Amniotic epithelial cell (primary cell): ENCODE results near the gene RASGEF1B.
A peak's percentile ranks its signal among the peaks of the same experiment; 100 is the strongest.
"Not testable (repeated sequence)": the region's sequence is repeated elsewhere in the genome, so short reads cannot be mapped to it uniquely, and the experiment has no call there.

Experiments used
- DNase-seq: peaks from one replicate; pipeline ENCODE4 v3.0.0-alpha.2; 2010; ENCODE audit warnings: low read depth

RASGEF1B gene

DNA sequence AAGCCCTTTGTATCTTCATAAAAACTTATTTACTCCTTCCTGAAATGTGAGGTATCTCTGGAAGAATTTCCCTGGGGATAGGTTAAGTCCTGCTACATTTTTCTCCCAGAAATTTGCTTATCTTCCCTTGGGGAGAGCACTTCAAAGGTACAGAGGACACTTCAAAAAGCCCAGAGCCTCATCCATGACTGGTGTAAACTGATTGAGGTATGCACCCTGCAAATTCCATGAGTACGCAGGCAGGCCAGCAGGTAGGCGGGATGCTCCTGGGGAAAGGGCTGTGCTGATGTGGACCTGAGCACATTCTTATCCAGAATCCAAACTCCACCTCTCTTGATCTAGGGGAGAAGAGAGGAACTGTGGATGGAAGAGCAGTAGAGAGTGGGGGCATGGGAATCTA, 26.3 kb upstream of the RASGEF1B start:
- no peak for DNase-seq

GRCh38 chr4:81495345-81495744, 23.6 kb upstream of the RASGEF1B start:
- DNase-seq = no peak

GRCh38 chr4:81494031-81494431, 22.3 kb upstream of the RASGEF1B start:
- DNase-seq = no peak

DNA sequence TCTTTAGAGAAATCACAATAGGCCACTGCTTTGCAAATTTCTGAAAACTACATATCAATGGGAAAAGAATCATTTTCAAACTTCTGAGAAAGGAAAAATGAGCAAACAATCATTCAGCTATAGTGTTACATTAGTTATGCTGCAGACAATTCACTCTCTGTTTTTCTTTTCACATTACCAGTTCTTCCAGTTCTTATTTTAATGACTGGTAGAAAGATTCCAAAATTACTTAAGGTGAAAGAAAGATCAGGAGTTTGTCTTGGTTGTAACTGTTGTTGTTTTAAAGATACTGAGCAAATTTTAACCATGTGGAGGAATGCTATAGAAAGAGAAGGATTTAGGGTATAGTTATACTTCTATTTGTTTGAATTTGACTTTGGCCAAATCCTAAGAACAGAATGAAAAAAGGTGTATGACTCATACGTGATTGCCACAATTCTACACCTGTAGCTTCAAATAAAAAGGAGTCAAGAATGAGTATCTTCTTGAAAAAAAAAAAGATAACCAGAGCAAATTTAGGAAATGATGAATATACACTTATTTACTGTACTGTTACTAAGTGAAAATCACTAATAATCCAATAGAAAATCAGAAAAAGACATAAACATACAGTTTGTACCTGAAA, 21.0 kb upstream of the RASGEF1B start:
- no peak for DNase-seq

GRCh38 chr4:81491943-81492342, 20.2 kb upstream of the RASGEF1B start:
- DNase-seq = no peak

- DNase-seq = no peak
Measured at GRCh38 chr4:81490403-81491160, 18.9 kb upstream of the RASGEF1B start.

DNA sequence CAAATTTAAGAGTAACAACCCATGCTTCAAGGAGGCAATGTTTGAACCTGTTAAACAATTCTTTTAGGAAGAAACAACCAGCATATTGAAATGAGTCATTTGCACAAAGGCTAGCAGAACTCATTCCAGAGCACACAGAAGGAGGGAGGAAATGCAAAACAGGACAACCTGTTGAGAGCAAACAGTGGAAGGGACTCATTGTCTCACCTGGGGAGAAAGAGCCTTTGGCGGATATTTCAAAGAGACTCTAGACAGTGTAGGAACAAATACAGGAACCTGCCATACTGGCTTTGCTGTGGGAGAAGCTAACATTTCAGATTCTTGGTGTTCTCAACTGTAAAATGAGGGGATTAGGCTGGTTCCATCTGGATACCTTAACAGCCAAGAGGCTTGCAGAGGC, 14.8 kb upstream of the RASGEF1B start:
- no peak for DNase-seq

GRCh38 chr4:81485310-81485980, 13.7 kb upstream of the RASGEF1B start:
- no peak for DNase-seq

DNA sequence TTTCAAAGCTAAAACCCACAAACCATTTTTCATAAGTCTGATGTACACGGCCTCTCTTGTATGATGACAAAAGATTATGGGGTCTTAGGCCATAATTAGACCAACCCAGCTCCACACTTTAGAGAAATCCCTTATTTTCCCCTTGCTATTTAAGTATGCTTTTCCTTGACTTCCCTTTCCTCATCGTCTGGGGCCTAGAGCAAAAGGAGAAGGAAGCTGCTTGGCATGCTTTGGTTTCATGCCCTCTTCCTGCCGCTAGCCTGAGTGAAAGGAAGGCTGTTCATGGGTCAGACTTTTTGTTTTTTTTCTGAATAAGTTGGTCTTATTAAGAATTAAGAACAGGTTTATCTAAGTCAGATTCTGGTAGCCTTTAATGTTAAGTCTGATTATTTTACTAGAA, 10.6 kb upstream of the RASGEF1B start:
- DNase-seq = no peak

GRCh38 chr4:81481151-81481550, 9.4 kb upstream of the RASGEF1B start:
- DNase-seq = no peak

DNA sequence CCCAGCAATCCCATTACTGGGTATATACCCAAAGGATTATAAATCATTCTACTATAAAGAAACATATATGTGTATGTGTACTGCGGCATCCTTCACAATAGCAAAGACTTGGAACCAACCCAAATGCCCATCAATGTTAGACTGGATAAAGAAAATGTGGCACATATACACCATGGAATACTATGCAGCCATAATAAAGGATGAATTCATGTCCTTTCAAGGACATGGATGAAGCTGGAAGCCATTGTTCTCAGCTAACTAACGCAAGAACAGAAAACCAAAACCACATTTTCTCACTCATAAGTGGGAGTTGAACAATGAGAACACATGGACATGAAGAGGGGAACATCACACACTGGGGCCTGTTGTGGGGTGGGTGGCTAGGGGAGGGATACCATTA, 7.9 kb upstream of the RASGEF1B start:
- not testable (repeated sequence) for DNase-seq

GRCh38 chr4:81473331-81474265, 1.9 kb upstream of the RASGEF1B start:
- DNase-seq = not testable (repeated sequence)

GRCh38 chr4:81472281-81473182, 825 bp upstream of the RASGEF1B start:
- peak; percentile 21 for DNase-seq

GRCh38 chr4:81471298-81471587, 464 bp downstream of the RASGEF1B start:
- no peak for DNase-seq

DNA sequence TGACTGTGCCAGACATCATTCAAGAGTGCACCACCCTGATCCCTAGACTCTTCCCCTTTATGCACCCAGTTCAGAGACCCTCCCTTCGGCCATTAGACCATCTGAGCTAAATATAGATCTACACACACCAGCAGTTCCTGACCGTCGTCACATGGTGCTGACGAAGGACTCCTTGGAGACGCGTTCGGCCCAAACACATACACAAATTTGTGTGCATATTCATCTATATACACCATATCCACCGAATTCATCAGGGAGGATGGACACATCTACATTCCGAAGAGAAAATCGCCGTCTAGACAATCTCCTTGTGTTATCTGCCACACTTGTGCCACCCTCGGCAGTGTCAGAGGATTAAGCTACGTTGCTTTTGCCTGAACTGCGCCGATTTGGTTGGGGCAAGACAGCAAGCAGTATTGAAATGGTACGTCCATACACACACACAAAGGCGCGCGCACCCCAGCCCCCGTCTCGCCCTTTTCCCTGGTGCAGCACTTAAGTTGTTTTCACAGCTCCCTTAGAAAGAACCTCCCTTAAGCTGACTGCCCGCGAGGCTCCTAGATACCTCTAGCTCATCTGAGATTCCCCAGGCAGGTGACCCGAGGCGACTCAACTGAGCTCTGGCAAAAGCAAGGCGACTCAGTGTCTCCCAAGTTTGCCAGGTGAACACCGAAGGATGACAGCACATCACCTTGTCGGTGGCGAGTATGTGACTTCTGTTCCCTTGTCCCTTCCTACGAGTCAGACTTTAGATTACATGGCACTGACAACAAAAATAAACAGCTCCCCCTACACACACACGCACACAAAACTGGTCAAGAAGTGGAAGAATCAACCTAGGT, 1.0 kb downstream of the RASGEF1B start:
- no peak for DNase-seq

DNA sequence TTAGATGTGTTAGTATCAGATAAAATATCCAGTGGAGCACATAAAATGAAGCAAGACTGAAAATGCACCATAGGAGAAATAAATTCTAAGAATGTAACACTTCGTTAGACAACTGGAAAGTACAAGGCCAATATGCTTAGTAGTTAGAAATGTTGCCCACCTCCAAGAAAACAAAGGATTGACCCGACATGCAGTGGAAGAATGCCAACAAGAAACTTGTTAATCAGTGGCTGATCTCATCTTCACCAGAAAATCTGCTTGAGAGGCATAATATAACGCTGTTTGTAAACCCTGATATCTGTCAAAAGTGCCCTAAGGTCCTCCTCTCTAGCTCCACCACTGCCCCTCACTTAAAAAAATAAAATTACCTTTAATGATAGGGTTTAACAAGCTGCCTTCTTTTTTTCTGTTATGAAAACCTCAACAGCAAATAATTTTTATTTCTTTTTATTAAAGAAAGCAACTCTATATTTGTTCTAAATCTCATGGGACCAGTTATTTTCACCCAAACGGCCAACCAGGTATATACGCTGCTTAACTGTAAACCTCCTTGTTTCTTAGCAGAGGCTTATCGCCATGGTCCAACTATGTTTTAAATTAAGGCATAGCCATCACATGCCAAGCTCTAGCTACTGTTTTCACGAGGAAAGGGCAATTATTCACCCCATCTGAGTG, 1.8 kb downstream of the RASGEF1B start:
- DNase-seq = no peak

DNA sequence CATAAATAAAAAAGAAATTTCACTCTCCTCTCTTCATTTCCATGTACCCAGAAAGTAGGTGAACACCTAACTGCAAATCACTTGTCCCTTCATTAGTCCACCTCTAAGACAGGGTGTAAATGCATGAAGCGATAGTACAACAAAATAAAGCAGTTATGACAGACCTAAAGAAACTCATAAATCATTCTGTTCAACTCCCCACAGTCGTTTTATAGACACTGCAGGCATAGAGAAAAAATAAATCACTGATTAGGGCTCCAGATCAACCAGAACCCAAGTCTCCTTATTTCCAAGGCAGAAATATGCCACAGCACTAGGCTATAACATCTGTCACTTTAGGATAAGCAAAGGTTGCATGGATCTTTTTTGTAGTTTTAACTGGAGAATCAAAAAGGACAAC, 3.0 kb downstream of the RASGEF1B start:
- no peak for DNase-seq

DNA sequence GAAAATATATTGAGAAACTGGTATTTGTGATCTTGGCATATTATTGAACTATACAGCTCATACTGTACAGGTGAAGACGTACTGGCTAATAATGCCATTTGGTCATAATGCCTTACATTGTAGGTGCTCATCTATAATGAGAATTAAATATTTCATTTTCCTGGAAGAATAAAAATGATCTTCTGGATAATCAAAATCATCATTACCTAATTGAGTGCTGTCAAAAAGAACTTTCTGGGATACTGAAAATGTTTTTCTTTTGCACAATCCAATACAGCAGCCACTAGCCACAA, 4.1 kb downstream of the RASGEF1B start:
- DNase-seq = no peak

DNA sequence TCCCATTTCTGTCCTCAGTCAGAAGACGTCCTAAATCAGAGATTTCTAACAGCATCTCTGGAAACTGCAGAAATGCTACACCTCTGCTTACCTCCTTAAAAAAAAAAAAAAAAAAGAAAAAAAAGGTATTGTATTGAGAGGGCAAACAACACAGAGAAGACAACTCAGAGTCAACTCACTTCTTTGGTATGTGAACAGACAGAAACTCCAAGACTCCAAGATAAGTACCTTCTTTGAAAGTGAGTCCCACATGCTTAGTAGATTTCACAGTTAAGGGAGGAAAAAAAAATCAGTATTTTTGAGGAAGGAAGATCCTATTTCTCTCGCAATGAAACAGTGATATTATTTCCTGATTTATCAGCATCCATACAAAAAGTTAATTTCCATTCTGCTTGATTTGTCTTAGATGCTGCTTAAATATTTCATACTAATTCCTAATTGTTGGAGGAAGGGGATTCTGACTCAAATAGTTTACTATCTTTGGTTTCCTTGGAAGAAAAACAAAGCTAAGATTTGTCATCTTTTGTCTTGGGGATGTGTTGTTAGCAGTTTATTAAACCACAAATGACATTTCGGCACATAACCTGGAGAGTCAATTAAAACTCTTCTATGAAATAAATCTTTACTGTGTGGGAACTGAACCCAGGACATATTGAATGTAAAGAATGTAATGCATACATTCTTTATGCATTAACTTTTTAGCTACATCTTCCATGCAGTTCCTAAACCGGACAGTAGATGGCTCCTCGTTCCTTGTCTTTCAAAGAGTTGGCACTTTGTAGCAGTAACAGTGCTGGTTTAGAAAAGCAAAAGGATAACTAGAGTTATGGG, 4.7 kb downstream of the RASGEF1B start:
- DNase-seq = peak; percentile 55
